NCI-H2081 (cell line): ENCODE data around the gene ZNF674.
A peak's percentile ranks its signal among the peaks of the same experiment; 100 is the strongest.

ENCODE experiments used
- DNase-seq, 2 experiments: peaks; one replicate each; lab custom pipeline; 2025; lab: John Stamatoyannopoulos, UW

The ZNF674 gene

GRCh38 chrX:46545111-46546005, at the start of gene ZNF674:
TSS of gene ZNF674 (minus strand) at chrX:46545421. CDS start at chrX:46542087, 3,334 bp downstream.
- DNase-seq: peak; percentile 91 to 93

DNA sequence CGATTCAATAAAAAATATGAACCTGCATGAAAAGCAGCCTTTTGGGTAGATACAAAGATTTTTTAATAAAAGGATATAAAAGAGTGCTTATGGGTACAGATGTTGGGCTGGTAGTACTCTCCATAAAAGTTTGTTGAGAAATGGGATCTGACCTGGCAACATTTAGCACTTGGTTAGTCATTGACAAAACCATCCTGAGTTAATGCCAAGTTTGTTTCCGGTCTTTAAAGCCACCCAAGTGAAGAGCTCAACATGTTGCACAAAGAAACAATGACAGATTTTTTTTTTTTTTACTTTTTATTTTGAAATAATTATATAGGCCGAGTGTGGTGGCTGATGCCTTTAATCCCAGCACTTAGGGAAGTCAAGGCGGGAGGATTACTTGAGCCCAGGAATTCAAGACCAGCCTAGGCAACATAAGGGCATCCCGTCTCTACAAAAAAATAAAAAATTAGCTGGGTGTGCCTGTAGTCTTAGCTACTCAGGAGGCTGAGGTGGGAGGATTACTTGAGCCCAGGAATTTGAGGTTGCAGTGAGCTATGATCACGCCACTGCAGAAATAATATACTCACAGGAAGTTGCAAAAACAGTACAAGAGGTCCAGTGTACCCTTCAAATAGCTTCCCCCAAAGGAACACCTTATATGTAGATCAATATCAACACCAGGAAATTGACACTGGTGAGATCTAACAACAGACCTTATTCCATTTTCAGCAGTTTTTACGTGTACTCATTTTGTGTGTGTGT, 44.9 kb upstream of the ZNF674 start:
- DNase-seq: no peak

- DNase-seq: no peak
Observed at GRCh38 chrX:46588263-46588662, 43.0 kb upstream of the ZNF674 start.

GRCh38 chrX:46587753-46588171, 42.5 kb upstream of the ZNF674 start:
- DNase-seq: no peak

- no peak for DNase-seq
Observed at GRCh38 chrX:46587158-46587557, 41.9 kb upstream of the ZNF674 start.

GRCh38 chrX:46584736-46585135, 39.5 kb upstream of the ZNF674 start:
- DNase-seq: no peak

- DNase-seq: no peak
Observed at GRCh38 chrX:46582966-46583365, 37.7 kb upstream of the ZNF674 start.

GRCh38 chrX:46582325-46582724, 37.1 kb upstream of the ZNF674 start:
- DNase-seq: no peak

GRCh38 chrX:46580613-46581012, 35.4 kb upstream of the ZNF674 start:
- DNase-seq: no peak

DNA sequence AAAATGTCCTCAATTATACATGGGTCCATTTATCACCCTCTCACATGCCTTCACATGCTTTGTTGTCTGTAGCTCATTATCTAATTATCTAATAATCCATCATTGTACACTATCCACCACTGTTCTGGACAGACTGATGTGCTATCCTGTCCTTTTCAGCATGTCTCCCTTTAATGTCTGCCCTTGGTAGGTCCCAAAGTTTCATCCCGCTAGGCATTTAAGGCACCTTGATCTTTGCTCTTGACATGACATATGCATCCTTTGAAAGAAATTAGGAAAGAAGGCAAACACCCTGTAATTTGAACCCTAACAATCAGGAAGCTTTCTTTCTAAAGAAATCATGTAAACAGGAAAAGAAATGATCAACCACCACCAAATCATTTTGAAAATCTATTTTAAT, 34.0 kb upstream of the ZNF674 start:
- no peak for DNase-seq

GRCh38 chrX:46577221-46578005, 32.2 kb upstream of the ZNF674 start:
- DNase-seq: no peak

DNA sequence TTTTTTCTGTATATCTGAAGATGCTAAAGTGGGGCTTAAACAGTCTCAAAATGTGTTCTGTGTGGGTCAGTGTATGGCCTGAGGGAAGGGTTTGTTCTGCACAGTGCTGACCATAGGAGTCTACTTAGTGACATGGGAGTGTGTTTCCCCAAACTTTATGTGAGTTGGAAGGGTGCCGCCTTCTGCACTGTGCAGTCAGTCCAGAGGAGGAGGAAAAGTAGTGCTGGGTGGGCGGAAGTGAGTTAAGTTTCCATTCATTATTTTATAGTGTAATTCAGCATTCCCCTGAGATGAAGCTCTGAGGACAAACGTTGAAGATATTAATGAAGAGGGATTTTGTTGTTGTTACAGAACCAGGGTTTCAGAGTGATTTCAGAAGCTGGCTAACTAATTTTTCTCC, 31.2 kb upstream of the ZNF674 start:
- no peak for DNase-seq

- DNase-seq: no peak
Observed at GRCh38 chrX:46575991-46576392, 30.8 kb upstream of the ZNF674 start.

DNA sequence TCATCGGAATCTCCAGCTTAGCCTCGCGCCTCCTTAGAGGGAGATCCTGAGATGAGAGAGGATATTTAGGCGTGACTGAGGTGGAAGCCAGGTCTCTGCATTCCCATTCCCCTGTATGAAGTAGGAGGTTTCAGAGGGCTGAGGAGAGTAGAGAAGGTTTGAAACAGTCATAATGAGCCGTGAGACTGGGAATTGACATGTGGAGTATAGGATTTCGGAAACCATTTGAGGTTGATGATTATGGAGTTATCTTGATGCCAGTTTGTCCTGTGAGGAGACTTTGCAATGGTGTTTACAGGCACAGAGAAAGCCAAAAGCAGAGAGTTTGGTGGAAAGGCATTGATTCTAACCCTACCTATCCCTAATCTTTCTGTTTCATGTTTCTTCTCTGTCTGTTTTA, 30.4 kb upstream of the ZNF674 start:
- DNase-seq: no peak

GRCh38 chrX:46574774-46575381, 29.7 kb upstream of the ZNF674 start:
- DNase-seq: peak; percentile 32 to 76

GRCh38 chrX:46573892-46574773, 28.9 kb upstream of the ZNF674 start:
- peak; percentile 62 to 70 for DNase-seq

GRCh38 chrX:46573331-46573891, 28.2 kb upstream of the ZNF674 start, which contains the start of gene CHST7:
TSS of gene CHST7 (plus strand) at chrX:46573765. CDS start at chrX:46573932, 167 bp downstream.
- DNase-seq: peak; percentile 42 to 73

DNA sequence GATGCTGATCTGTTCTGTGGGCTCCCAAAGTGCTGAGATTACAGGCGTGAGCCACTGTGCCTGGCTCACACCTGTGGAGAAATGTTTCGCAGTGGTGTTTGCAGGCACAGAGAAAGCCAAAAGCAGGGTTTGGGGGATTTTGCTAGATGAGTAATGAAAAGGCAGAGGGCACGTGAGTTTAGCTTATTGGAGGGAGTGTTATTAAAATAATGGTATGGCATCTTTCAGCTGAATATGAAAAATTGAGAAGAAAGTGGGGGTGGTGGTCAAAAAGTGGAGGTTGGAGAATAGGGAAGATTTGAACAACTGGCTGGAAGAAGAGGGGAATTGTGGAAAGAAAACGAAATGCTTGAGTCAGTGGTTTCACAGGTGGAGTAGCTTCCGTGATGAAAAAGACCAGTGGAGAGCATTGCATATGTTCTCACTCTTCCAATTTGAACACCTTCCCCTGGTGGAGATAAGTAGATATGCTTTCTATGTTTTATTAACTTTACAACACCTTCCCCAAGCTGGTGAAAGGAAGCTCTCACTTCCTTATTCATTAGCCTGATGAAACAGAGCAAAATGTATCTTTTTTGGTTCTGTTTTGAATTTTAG, 27.2 kb upstream of the ZNF674 start:
- DNase-seq: no peak

DNA sequence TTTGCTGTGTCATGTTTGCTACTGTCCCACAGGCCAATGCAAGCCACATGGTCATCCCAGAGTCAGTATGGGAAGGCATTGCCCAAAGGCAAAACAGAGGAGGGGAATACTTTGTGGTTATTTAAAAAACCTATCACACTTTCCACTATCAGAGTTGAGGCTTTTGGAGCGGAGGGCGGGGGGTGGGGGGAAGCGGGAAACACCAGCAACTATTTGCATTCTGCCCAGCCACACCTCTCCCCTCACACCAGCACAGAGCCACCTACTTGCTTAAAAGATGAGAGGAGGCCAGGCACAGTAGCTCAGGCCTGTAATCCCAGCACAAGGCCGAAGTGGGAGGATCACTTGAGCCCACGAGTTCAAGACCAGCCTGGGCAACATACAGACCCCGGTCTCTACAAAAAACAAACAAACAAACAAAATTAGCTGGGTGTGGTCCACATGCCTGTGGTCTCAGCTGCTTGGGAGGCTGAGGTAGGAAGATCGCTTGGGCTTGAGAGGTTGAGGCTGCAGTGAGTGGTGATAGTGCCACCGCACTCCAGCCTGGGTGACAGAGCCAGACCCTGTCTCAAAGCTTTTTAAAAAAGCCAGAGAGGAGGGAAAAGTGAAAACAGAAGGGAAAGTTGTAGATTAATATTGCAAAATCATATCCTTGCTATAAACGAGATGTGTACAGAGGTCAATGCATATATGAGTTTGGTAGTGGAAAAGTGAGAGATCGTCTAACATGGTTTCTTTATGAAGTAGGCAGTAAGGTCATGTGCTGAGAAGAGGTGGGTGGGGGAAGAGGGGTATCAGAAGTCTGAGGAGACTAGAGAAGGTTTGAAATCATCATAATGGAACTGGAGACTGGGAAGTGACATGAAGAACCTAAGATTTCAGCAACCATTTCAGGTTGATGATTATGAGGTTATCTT, 26.5 kb upstream of the ZNF674 start:
- no peak for DNase-seq
